GM20431 (cell line): Measurements from ENCODE around the gene ELANE.
"Not testable (repeated sequence)": the region's sequence is repeated elsewhere in the genome, so short reads cannot be mapped to it uniquely, and the experiment has no call there.

Experiments used
- in situ Hi-C: fragments of 300-500 bp; cut with MseI, MboI; formaldehyde crosslinking; loops from one replicate; pipeline ENCODE4 v1.15.0; 2020; ENCODE audit warnings: low sequenced_read_pairs; ENCODE audit not compliant: unreplicated experiment

Gene ELANE

DNA sequence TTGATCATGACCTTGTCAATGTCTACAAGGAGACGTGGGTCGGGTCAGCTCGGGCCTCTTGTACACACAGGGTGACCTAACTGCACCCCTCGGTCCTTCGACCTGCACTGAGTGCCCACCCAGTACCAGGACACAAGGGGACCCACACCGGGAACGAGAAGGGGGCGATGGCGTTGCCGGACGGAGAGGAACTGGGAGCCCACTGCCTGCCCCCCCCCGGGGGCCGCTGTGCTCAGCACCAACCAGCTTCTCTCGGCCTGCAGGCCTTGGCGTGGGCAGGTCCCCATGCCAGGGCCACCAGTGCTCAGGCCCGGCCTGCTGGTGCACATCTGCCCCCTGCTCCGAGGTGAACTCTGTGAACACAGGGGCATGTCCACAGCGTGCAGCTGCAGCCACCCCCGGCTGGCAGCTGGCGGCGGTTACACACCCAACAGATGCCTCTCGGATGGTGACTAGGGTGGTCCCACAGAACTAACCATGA lies 21.5 kb downstream of the ELANE start:
- in situ Hi-C loops = no loop called here

DNA sequence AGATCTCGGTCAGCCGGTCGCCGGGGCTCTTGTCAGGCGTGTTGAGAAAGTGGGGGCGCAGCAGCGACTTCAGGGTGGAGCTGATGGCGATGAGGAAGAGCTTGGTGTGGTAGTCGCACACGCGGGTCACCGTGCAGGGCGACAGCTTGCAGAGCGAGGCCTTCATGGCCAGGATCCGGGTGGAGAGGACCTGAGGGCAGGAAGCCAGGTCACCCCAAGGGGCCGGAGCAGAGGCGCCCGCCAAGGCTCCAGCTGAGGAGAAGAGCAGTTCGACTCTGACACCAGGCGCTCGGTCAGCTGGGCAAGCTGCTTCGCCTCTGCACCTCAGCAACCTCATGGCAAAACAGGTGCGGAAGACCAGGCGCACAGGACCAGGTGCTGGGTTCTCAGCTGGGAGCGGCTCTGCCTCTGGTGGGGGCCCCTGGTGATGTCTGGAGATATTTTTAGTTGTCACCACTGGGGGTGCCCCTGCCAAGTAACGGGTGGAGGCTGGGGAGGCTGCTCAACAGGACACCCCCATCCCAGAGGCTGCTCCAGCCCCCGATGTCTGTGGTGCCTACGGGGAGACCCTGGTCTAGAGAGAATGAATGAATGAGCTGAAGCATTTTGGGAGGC lies 23.3 kb downstream of the ELANE start:
- in situ Hi-C loops = no loop called here

DNA sequence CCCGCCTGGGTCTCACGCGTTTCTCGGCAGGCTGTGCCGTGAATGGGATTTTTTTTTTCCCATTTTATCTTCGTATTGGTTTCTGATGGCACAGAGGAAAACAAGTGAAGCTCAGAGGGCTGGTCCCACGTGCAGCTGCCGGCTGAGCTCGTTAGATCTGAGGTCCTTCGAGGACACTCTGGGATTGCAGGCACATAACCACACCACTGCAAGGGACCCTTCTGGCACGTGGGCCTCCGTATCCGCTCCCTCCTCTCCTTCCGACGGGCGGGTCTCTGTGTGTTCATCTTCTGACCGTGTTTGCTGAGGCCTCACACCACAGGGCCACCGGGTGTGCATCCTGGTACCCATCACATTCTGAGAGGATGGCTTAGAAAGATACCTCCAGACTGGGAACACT lies 24.0 kb downstream of the ELANE start:
- in situ Hi-C loops = no loop called here

DNA sequence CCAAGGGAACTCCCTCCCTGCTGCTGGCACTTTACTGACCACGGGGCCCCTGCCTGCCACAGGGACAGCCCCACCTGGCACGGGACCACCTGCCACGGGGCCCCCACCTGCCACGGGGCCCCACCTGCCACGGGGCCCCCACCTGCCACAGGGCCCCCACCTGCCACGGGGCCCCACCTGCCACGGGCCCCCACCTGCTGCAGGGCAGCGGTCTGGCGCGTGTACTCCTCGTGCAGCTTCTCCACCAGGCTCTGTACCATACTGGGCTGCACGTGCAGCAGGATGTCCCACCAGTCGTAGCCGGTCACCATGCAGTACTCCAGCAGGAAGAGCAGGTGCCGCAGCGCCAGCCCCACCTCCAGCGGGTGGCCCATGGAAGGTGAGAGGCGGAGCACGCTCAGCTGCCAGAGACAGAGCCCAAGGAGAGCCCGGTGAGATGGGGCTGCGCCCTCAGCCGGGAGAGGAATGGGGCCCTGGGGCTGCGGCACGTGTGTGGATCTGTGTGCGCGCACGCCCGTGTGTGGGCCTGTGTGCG lies 24.7 kb downstream of the ELANE start:
- in situ Hi-C loops = no loop called here

DNA sequence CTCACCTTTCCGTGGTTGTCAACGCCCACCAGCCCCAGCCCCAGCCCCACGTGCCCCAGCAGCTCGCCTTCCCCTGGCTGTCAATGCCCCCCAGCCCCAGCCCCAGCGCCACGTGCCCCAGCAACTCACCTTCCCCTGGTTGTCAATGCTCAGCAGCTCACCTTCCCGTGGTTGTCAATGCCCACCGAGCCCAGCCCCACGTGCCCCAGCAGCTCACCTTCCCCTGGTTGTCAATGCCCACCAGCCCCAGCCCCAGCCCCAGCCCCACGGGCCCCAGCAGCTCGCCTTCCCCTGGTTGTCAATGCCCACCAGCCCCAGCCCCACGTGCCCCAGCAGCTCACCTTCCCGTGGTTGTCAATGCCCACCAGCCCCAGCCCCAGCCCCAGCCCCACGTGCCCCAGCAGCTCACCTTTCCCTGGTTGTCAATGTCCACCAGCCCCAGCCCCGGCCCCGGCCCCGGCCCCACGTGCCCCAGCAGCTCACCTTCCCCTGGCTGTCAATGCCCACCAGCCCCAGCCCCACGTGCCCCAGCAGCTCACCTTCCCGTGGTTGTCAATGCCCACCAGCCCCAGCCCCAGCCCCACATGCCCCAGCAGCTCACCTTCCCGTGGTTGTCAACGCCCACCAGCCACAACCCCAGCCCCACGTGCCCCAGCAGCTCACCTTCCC lies 26.0 kb downstream of the ELANE start:
- in situ Hi-C loops = not testable (repeated sequence)

DNA sequence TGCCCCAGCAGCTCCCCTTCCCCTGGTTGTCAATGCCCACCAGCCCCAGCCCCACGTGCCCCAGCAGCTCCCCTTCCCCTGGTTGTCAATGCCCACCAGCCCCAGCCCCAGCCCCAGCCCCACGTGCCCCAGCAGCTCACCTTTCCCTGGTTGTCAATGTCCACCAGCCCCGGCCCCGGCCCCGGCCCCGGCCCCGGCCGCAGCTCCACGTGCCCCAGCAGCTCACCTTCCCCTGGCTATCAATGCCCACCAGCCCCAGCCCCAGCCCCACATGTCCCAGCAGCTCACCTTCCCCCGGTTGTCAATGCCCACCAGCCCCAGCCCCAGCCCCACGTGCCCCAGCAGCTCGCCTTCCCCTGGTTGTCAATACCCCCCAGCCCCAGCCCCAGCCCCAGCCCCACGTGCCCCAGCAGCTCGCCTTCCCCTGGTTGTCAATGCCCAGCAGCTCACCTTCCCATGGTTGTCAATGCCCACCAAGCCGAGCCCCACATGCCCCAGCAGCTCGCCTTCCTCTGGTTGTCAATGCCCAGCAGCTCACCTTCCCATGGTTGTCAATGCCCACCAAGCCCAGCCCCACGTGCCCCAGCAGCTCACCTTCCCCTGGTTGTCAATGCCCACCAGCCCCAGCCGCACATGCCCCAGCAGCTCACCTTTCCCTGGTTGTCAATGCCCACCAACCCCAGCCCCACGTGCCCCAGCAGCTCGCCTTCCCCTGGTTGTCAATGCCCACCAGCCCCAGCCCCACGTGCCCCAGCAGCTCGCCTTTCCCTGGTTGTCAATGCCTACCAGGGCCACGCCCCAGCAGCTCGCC lies 26.9 kb downstream of the ELANE start:
- in situ Hi-C loops = not testable (repeated sequence)

DNA sequence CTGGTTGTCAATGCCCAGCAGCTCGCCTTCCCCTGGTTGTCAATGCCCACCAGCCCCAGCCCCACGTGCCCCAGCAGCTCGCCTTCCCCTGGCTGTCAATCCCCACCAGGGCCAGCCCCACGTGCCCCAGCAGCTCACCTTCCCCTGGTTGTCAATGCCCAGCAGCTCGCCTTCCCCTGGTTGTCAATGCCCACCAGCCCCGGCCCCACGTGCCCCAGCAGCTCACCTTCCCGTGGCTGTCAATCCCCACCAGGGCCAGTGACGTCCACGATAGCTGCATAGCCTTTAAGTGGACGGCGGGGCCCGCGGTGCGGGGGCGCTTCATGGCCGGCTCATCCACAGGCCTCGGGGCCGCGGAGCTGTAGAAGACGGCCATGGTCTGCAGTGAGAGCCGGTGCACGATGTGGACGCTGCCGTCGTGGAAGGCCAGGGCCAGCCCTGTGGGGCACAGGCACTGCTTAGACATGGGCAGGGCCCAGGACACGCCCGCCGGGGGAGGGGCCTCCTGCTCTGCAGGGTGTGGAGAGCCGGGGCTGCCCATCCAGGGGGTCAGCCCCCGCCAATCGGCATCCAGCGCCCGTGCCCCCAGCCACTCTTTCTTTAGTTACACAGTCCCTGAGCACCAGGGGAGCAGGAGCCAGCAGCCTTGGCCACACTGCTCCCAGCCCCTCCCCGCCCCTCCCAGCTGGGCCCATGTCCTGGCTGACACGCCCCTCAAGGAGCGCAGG lies 27.8 kb downstream of the ELANE start:
- in situ Hi-C loops = no loop called here

DNA sequence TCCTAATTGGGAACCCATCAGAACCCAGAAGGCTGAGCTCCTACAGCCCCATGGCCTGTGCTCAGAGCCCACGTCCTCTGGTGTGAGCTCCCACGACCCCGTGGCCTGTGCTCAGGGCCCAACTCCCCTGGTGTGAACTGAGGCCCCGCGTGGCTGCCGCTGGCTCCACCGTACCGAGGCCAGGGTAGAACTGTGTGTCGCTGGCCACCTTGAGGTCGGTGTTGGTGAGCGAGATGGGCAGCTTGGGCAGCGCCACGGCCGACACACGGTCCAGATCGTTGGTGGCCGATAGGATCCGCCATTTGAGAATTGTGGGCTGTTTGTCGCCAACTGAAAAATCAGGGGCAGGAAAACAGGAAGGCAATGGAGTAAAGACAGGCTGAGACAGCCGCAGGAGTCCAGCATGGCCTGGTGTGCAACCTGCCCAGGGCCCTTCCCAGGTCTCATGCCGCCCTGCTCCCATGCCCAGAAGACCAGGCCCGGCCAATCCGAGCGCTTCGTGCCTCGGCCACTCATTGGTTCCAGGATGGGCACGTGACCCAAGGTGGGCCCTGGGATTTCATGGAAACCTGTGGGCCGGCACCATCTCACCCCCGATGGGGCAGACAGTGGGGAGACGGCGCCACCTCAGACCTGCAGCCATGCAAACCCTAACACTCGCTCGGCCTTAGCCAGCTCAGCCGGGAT lies 29.4 kb downstream of the ELANE start:
- in situ Hi-C loops = no loop called here

DNA sequence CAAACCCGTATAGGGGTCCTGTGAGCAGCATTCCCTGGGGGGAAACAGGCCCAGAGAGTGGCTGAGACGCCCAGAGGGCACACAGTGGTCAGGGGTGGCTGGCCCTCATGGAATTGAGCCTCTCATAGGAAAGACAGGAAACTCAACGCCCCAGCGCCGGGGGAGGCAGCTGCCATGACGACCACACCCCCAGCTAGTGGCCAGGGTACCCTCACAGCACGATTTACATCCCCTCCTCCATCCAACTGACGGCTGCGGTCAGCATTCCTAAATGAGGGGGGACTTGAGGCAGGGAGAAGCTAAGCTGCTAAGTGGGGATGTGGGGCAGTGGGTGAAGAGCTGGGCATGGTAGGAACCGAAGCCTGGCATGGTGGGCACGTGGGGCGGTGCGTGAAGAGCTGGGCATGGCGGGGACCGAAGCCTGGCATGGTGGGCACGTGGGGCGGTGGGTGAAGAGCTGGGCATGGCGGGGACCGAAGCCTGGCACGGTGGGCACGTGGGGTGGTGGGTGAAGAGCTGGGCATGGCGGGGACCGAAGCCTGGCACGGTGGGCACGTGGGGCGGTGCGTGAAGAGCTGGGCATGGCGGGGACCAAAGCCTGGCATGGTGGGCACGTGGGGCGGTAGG lies 30.9 kb downstream of the ELANE start:
- in situ Hi-C loops = no loop called here

DNA sequence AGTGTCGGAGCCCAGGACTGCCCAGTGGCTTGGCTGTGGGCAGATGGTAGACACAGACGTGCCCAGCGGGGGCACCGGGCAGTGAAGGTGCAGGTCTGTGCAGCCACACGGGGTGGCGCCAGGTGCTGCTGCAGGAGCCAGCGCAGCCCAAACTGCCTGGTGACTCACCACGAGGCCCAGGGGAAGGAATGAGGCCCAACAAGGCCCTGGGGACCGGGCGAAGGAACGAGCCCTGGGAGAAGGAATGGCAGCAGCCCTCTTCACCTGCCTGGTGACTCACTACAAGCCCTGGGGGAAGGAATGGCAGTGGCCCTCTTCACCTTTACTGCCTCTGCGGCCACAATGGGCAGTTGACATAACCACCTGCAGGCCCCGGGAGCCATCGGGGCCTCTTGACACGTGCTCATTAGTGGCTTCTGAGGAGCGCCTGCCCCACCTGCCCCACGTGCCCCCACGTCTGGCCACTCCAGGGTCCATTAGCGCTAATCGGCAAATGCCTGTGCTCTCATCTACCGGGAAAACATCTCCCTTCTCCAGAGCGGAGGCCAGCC lies 31.6 kb downstream of the ELANE start:
- in situ Hi-C loops = no loop called here

DNA sequence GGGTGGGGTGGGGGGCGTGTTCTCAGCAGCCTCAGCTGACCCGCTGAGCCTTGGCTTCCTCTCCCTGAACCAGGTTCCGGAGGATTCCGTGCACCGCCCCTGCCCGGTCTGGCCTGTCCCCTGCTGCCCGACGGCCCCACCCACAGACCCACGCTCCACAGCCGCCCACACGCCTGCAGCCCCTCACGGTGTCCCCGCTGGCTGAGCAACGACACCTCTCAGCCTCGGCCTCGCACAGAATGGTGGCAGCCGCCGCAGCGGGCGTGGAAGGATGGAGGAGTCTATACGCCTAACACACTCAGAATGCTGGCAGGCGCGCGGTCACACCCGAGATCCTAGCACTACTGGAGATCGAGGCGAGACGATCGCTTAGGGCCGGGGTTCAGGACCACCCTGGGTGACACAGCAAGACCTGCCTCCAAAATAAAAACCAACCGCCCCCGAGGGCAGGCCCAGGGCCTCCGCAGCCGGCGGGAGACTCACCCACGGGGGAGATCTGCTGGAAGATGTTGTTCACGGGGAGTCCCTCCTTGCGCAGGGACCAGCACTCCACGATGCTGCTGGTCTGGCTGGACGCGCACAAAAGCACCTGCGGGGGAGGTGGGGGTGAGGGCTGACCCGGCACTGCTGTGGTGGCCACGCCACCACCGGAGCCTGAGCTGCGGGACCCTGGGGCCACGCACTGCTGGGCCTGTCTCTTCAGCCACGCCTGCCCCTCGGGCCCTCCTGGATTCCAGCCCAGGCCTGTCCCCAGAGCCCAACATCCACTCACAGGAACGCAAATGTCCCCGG lies 32.5 kb downstream of the ELANE start:
- in situ Hi-C loops = no loop called here

DNA sequence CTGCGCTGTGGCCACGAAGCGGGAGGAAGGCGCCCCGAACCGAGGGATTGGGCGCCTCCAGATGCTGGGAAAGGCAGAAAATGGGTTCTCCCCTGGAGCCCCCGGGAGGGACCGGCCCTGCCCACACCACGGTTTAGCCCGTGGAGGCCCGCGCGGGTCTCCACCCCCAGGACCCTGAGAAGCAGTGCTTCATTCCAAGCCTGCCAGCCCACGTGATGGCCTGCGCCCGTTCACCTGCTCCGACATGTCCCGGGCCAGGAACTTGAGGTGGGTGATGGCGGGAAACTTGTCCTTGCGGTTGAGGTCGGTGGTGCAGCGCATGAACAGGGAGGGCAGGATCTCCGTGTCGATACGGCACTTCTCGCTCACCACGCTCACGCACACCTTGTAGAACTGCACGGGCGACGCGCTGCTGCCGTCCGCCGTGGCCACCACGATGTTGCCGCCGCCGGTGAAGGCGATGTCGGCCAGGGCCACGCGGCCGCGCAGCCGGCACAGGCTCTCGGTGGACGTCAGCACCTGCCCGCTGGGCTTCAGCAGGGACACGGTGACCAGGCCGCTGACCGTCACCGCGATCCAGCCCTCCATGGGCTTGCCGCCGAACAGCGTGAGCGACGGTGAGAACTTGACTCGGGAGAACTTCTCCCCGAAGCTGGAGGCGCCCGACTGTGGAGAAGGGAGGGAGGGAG lies 33.6 kb downstream of the ELANE start:
- in situ Hi-C loops = no loop called here

DNA sequence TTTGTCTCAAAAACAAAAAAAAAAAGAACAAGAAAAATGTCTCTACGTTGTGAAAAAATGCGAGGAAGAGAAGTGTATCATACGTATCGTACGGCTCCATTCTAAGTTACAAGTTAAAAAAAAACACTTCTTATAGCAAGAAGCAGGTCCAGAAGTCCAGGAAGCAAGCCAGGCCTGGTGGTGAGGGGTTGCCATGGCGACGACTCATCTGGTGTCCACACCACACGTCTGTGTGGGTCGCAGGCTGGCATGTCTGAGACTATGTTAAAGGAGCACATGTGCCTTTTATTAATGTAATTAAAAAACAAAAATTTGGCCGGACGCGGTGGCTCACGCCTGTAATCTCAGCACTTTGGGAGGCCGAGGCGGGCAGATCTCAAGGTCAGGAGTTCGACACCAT lies 35.0 kb downstream of the ELANE start:
- in situ Hi-C loops = no loop called here

DNA sequence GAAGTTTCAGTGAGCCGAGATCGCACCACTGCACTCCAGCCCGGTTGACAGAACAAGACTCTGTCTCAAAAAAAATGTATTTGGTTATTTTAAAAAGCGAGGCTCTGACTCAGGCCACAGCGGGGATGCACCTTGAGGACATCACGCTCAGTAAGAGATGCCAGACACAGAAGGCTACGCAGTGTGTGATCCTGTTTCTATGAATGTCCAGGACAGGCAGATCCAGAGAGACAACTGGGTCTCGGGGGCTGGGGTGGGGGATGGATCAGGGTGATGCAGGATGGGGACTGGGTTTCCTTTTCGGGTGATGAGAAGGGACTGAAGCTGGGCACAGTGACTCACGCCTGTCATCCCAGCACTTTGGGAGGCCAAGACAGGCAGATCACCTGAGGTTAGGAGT lies 35.5 kb downstream of the ELANE start:
- in situ Hi-C loops = no loop called here

DNA sequence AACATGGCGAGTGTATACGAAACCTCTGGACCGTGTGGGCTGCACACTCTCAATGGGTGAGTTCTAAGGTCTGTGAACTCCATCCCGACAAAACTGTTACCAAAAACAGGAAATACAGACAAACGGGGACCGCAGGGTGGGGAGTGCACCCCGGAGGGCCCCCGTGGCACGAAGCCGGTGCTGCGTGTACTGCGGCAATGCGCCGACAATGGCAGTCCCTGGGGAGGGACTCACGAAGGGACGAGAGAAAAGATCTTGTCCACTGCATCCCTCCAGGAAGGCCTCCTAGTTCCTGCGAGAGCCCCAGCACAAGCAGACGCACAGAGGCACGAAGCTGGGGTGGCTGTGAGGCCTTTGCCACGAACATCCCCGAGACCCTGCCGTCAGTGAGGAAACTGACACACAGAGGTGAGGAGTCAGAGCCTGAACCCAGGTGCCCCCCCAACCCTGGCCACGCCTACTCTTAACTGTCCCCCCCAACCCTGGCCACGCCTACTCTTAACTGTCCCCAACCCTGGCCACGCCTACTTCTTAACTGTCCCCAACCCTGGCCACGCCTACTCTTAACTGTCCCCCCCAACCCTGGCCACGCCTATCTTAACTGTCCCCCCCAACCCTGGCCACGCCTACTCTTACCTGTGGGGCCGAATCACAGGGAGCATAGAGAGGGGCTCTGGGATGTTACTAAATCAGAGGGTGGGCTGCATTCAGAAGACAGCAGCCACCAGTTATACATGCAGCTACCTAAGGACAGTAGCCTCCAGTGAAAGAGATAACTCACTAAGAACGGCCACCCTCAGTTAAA lies 36.7 kb downstream of the ELANE start:
- in situ Hi-C loops = no loop called here

DNA sequence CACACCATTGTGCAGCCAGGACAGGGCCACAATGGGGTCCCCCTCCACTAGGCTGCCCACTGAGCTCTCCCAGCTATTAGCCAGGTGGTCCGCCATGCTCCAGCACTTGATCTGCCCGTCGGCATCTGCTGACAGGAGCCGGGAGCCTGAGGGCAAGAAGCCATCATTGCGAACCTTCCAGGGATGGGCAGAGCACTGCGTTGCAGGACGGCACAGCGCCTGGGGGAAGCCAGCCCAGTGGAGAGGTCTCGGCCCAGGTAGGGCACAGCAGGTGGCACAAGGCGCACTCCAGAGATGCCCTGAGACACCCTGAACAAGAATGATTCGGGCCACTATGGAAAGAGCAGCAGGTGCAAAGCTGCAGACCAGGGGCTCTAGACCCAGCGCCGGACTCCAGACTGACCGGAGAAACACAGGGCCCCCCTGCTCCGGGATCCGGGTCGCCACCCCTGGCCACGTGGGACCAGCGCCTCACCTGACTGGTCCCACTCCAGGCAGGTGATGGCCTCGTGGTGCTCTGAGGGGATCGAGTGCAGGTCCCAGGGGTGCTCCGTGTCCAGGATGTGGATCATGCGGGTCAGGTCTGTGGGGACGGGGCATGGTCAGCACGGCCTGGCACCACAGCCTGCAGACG lies 37.7 kb downstream of the ELANE start:
- in situ Hi-C loops = no loop called here
